WERI-Rb-1 (cell line): ENCODE results near the gene TAAR6.

Experiments
- DNase-seq: peaks from one replicate; pipeline ENCODE4 v3.0.0-alpha.2; 2020
- H3K27ac ChIP-seq: fragments of 250-450 bp; sonication (Bioruptor Pico); 2 replicates; pipeline ENCODE4 v1.5.1; 2020; ENCODE audit warnings: mild to moderate bottlenecking, moderate library complexity
- H3K27me3 ChIP-seq: fragments of 250-450 bp; sonication (Bioruptor Pico); 2 replicates; pipeline ENCODE4 v1.5.1; 2021; ENCODE audit warnings: mild to moderate bottlenecking, low read depth, moderate library complexity; ENCODE audit not compliant: insufficient read depth, severe bottlenecking
- H3K36me3 ChIP-seq: fragments of 250-450 bp; sonication (Bioruptor Pico); 2 replicates; pipeline ENCODE4 v1.5.1; 2020; ENCODE audit warnings: mild to moderate bottlenecking, moderate library complexity
- H3K4me3 ChIP-seq: 2 replicates; pipeline ENCODE4 v1.5.1; 2011; ENCODE audit warnings: low read depth, mild to moderate bottlenecking, control low read depth, low read length
- H3K9me3 ChIP-seq: fragments of 250-450 bp; sonication (Bioruptor Pico); 2 replicates; pipeline ENCODE4 v1.5.1; 2021; ENCODE audit warnings: mild to moderate bottlenecking, moderate library complexity; ENCODE audit not compliant: severe bottlenecking
- TF ChIP-seq, protein P1 (sequence below): IDR thresholded peaks from 2 replicates; pipeline ENCODE4 v1.5.1; 2011; ENCODE audit warnings: low read depth, mild to moderate bottlenecking, control low read depth, inconsistent platforms, low read length

TAAR6 gene

DNA sequence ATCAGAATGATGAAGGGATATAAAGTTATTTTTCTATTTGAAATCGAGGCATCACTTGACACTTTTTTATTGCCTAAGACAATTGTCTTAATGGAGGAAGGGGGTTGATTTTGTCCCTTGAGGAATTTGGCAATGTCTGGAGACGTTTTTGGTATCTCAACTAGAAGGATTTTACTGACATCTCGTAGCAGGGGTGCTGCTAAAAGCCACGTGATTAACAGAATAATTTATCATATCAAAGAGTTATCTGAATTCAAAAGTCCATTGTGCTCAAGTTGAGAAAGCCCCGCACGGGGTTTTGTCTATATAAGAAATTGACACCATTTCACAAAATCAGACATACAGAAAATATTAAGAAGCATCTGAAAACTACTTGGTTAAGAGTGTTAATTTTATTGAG, 1.5 kb upstream of the TAAR6 start:
- TF ChIP-seq, protein P1, sequence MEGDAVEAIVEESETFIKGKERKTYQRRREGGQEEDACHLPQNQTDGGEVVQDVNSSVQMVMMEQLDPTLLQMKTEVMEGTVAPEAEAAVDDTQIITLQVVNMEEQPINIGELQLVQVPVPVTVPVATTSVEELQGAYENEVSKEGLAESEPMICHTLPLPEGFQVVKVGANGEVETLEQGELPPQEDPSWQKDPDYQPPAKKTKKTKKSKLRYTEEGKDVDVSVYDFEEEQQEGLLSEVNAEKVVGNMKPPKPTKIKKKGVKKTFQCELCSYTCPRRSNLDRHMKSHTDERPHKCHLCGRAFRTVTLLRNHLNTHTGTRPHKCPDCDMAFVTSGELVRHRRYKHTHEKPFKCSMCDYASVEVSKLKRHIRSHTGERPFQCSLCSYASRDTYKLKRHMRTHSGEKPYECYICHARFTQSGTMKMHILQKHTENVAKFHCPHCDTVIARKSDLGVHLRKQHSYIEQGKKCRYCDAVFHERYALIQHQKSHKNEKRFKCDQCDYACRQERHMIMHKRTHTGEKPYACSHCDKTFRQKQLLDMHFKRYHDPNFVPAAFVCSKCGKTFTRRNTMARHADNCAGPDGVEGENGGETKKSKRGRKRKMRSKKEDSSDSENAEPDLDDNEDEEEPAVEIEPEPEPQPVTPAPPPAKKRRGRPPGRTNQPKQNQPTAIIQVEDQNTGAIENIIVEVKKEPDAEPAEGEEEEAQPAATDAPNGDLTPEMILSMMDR: no peak
- no peak for DNase-seq
- Histone ChIP-seq H3K9me3 (no peaks in the 10 kb centered on the region), H3K4me3 (no peak overlapping the region), H3K27me3 (peaks cover 81% of the 10 kb centered on the region), H3K27ac (no peak overlapping the region), H3K36me3 (no peaks in the 10 kb centered on the region)

DNA sequence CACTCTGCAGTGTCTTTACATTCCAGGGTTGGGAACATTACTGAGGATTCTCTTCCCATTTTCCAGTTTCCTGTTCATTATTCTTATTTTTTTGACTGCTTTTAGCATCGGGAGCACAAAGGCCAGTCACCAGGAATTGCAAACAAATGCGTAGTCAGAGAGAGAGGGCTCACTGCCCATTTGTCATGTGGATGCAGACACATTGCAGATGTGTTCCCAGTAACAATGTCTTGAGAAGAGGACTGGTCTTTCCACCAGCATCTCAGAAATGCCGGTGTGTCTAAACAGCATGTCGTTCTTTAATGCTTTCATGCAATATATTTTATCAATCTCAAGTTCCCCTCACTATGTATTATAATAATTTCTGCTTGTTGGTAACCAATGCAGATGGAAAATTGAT, 952 bp upstream of the TAAR6 start:
- TF ChIP-seq, protein P1: no peak
- no peaks in the 10 kb centered on the region for H3K36me3 ChIP-seq
- DNase-seq: no peak
- H3K9me3 ChIP-seq: no peaks in the 10 kb centered on the region
- no peak overlapping the region for H3K27ac ChIP-seq
- H3K27me3 ChIP-seq: peaks cover 81% of the 10 kb centered on the region
- no peak overlapping the region for H3K4me3 ChIP-seq

DNA sequence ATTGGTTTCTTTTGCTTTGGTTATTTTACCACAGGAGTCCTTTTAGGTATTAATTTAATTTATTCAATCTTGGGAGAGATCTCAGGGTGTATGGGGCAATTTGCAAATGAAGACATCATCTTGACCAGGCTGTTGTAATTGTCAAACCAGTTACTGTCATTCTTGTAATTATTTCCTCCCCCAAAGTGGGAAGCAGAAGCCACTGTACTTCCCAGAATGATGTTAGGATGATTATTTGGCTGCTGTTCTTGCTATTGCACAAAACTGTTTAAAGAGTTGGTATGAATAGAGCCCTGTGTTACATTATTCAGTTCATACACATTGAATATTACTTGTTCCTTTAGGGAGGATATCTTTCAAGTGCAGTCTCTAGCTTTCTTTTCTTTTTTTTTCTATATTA, 1.7 kb downstream of the TAAR6 start:
- TF ChIP-seq, protein P1: no peak
- Histone ChIP-seq H3K27me3 (peaks cover 81% of the 10 kb centered on the region), H3K27ac (no peak overlapping the region), H3K4me3 (no peak overlapping the region), H3K9me3 (no peaks in the 10 kb centered on the region), H3K36me3 (no peaks in the 10 kb centered on the region)
- no peak for DNase-seq

DNA sequence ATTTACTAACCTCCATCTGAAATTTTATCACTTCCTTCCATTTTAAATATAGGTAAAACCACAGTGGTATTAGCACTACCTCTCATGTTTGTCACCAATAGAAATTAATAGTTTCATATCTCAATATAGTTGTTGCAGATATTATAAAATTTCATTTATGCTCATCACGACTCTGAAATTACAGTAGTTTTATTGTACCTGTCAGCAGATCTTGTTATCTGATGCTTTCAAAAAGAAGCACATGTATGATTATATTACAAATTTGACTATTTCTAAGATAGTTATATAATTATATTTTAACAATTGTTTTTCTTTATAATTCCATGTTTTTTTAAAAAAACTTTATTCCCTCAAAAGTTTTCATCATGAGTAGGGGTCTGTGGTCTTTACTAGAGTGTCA, 14.6 kb downstream of the TAAR6 start:
- Histone ChIP-seq H3K4me3 (no peak overlapping the region), H3K36me3 (no peaks in the 10 kb centered on the region), H3K9me3 (peaks cover 3% of the 10 kb centered on the region), H3K27me3 (peaks cover 84% of the 10 kb centered on the region), H3K27ac (no peak overlapping the region)
- DNase-seq: no peak
- TF ChIP-seq, protein P1: no peak

GRCh38 chr6:132587424-132587823, 17.3 kb downstream of the TAAR6 start:
- no peak for DNase-seq

DNA sequence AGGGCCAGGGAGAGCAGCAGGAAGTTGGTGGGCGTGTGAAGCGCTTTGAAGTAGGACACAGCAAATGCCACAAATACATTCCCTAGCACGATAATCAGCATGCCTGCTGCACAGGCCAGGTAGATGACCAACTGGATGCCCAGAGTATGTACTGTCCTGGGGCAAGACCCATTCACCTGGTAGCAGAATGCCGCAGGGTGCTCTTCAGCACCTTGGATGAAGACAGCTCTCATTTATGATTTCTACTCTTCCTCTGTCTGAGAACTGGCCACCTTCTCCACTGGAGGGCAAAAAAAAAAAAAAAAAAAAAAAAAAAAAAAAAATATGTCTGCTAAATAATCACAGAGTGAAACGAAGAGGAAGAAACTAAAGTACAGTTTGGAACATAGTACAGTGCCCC, 19.3 kb downstream of the TAAR6 start, which contains the start of gene TAAR5:
Gene TAAR5 (minus strand): TSS at position 288 of the 400 bp plus-strand sequence. CDS start 55 bp downstream, at position 233.
- Histone ChIP-seq H3K36me3 (no peaks in the 10 kb centered on the region), H3K9me3 (no peaks in the 10 kb centered on the region), H3K27me3 (peaks cover 62% of the 10 kb centered on the region), H3K4me3 (no peak within 1 kb of the TSS), H3K27ac (no peak within 1 kb of the TSS)
- TF ChIP-seq, protein P1: no peak
- DNase-seq: no peak

More at GRCh38 chr6:132587424-132587823, 17.3 kb downstream of the TAAR6 start:
- Histone ChIP-seq H3K4me3 (no peak overlapping the region), H3K27ac (no peak overlapping the region), H3K27me3 (peaks cover 64% of the 10 kb centered on the region), H3K36me3 (no peaks in the 10 kb centered on the region), H3K9me3 (no peaks in the 10 kb centered on the region)
- TF ChIP-seq, protein P1: no peak
